ENCODE data around the gene SVOP.
"Not testable (repeated sequence)": the region's sequence is repeated elsewhere in the genome, so short reads cannot be mapped to it uniquely, and the experiment has no call there.

SVOP gene

GRCh38 chr12:108884116-108885012, 136.5 kb downstream of the SVOP start:
- DNase-seq (ENCODE audit: low spot score): peak; percentile 39

GRCh38 chr12:108881953-108882352, 138.9 kb downstream of the SVOP start:
- no peak for DNase-seq (ENCODE audit: low spot score)

- DNase-seq (ENCODE audit: low spot score): no peak
These were observed 141.1 kb downstream of the SVOP start, which contains the start of gene DAO for GRCh38 chr12:108879615-108880254. Gene DAO, plus strand, starts transcription at chr12:108880092. Its CDS starts 4,915 bp downstream, at chr12:108885007.

- DNase-seq (ENCODE audit: low spot score): no peak
These were observed 144.3 kb downstream of the SVOP start for GRCh38 chr12:108876550-108876949.

- no peak for DNase-seq (ENCODE audit: low spot score)
These were observed 145.0 kb downstream of the SVOP start for GRCh38 chr12:108875682-108876361.

- no peak for DNase-seq (ENCODE audit: low spot score)
These were observed 145.6 kb downstream of the SVOP start for GRCh38 chr12:108875280-108875679.

GRCh38 chr12:108868781-108869180, 152.1 kb downstream of the SVOP start:
- no peak for DNase-seq (ENCODE audit: low spot score)

GRCh38 chr12:108866083-108866482, 154.8 kb downstream of the SVOP start:
- DNase-seq (ENCODE audit: low spot score): not testable (repeated sequence)

- no peak for DNase-seq (ENCODE audit: low spot score)
These were observed 155.7 kb downstream of the SVOP start for GRCh38 chr12:108865169-108865568.

GRCh38 chr12:108862588-108862959, 158.3 kb downstream of the SVOP start:
- no peak for DNase-seq (ENCODE audit: low spot score)

- DNase-seq (ENCODE audit: low spot score): no peak
These were observed 158.8 kb downstream of the SVOP start for GRCh38 chr12:108861878-108862587.

- DNase-seq (ENCODE audit: low spot score): no peak
These were observed 160.4 kb downstream of the SVOP start for GRCh38 chr12:108860443-108860842.

GRCh38 chr12:108859923-108860291, 161.0 kb downstream of the SVOP start:
- DNase-seq (ENCODE audit: low spot score): no peak

GRCh38 chr12:108859141-108859922, 161.5 kb downstream of the SVOP start:
- DNase-seq (ENCODE audit: low spot score): not testable (repeated sequence)

GRCh38 chr12:108858311-108859074, 162.4 kb downstream of the SVOP start:
- no peak for DNase-seq (ENCODE audit: low spot score)
